GM20000 (cell line): Measurements from ENCODE around the gene USH2A.

Experiments
- DNase-seq: peaks from one replicate; pipeline ENCODE4 v3.0.0; 2012; ENCODE audit warnings: low spot score
- CTCF ChIP-seq: IDR thresholded peaks from 2 replicates; pipeline ENCODE4 v1.5.1; 2012; ENCODE audit warnings: mild to moderate bottlenecking, control low read depth; ENCODE audit errors: extremely low read depth, missing control alignments

Gene USH2A

GRCh38 chr1:216210081-216210480 is 213.2 kb downstream of the USH2A start:
- DNase-seq = no peak
- TF ChIP-seq CTCF = no peak

- no peak for TF ChIP-seq CTCF
Measured at GRCh38 chr1:216209125-216209524, 214.1 kb downstream of the USH2A start.

GRCh38 chr1:216207154-216207553 is 216.1 kb downstream of the USH2A start:
- no peak for DNase-seq
- no peak for TF ChIP-seq CTCF

More at GRCh38 chr1:216209125-216209524, 214.1 kb downstream of the USH2A start:
- DNase-seq = no peak

GRCh38 chr1:216205176-216205575 is 218.1 kb downstream of the USH2A start:
- no peak for DNase-seq
- no peak for TF ChIP-seq CTCF

GRCh38 chr1:216201946-216202345 is 221.3 kb downstream of the USH2A start:
- no peak for DNase-seq
- TF ChIP-seq CTCF = no peak

- no peak for TF ChIP-seq CTCF
- no peak for DNase-seq
Measured at GRCh38 chr1:216200941-216201340, 222.3 kb downstream of the USH2A start.

- TF ChIP-seq CTCF = no peak
- DNase-seq = no peak
Measured at GRCh38 chr1:216194721-216195120, 228.5 kb downstream of the USH2A start.
